ENCODE measurements around the gene ZNF565.
A peak's percentile ranks its signal among the peaks of the same experiment; 100 is the strongest.
"Not testable (repeated sequence)": the region's sequence is repeated elsewhere in the genome, so short reads cannot be mapped to it uniquely, and the experiment has no call there.

The ZNF565 gene

GRCh38 chr19:36214386-36215275, at the start of gene ZNF565, which contains the start of gene ZNF146:
ZNF565 (minus strand) TSS chr19:36214665; CDS start chr19:36201985, 12,680 bp downstream.
ZNF146 (plus strand) TSS chr19:36215106; CDS start chr19:36236441, 21,335 bp downstream.
- DNase-seq, result peak; percentile 98

GRCh38 chr19:36259211-36259610, 44.7 kb upstream of the ZNF565 start:
- DNase-seq, result no peak

GRCh38 chr19:36258028-36258875, 43.8 kb upstream of the ZNF565 start:
- no peak for DNase-seq

- no peak for DNase-seq
These were observed 43.0 kb upstream of the ZNF565 start for GRCh38 chr19:36257520-36257876.

- DNase-seq, result no peak
These were observed 42.5 kb upstream of the ZNF565 start for GRCh38 chr19:36256853-36257519.

GRCh38 chr19:36256064-36256463, 41.6 kb upstream of the ZNF565 start:
- no peak for DNase-seq

- no peak for DNase-seq
These were observed 40.9 kb upstream of the ZNF565 start for GRCh38 chr19:36255316-36255715.

- no peak for DNase-seq
These were observed 40.4 kb upstream of the ZNF565 start for GRCh38 chr19:36254848-36255247.

GRCh38 chr19:36252047-36252446, 37.6 kb upstream of the ZNF565 start:
- DNase-seq, result no peak

GRCh38 chr19:36246006-36246481, 31.6 kb upstream of the ZNF565 start:
- DNase-seq, result no peak

GRCh38 chr19:36245210-36246005, 30.9 kb upstream of the ZNF565 start:
- no peak for DNase-seq

- DNase-seq, result no peak
These were observed 29.6 kb upstream of the ZNF565 start for GRCh38 chr19:36244066-36244465.

GRCh38 chr19:36236946-36237310, 22.5 kb upstream of the ZNF565 start:
- DNase-seq, result no peak

GRCh38 chr19:36236304-36236945, 22.0 kb upstream of the ZNF565 start:
- no peak for DNase-seq

GRCh38 chr19:36233626-36234025, 19.2 kb upstream of the ZNF565 start:
- DNase-seq, result not testable (repeated sequence)

GRCh38 chr19:36225219-36225892, 10.9 kb upstream of the ZNF565 start:
- DNase-seq, result no peak

GRCh38 chr19:36222503-36222902, 8.0 kb upstream of the ZNF565 start:
- no peak for DNase-seq

GRCh38 chr19:36221474-36221873, 7.0 kb upstream of the ZNF565 start:
- DNase-seq, result no peak

- DNase-seq, result no peak
These were observed 1.0 kb upstream of the ZNF565 start for GRCh38 chr19:36215276-36216123.

- no peak for DNase-seq
These were observed 1.6 kb downstream of the ZNF565 start for GRCh38 chr19:36212895-36213294.

Measured in NCI-H226 (cell line).